MM.1S (cell line): ENCODE measurements around the gene PGPEP1.

Experiments
- DNase-seq: peaks from one replicate; pipeline ENCODE4 v3.0.0-alpha.2; 2015
- H2AFZ ChIP-seq: fragments of 300-600 bp; sonication (generic); 2 replicates; pipeline ENCODE4 v1.6.0; 2016; ENCODE audit warnings: antibody characterized with exemption, low read length
- H3F3A ChIP-seq: fragments of 300-600 bp; sonication (generic); 2 replicates; pipeline ENCODE4 v1.6.1; 2016; ENCODE audit warnings: mild to moderate bottlenecking, antibody characterized with exemption, low read length, moderate library complexity, mixed read lengths; ENCODE audit not compliant: insufficient read depth
- H3K27ac ChIP-seq: fragments of 300-600 bp; sonication (generic); 2 replicates; pipeline ENCODE4 v1.5.1; 2016; ENCODE audit warnings: mild to moderate bottlenecking, low read length
- H3K27me3 ChIP-seq: fragments of 300-600 bp; sonication (generic); replicated peaks from 2 replicates; pipeline ENCODE4 v1.6.0; 2016; ENCODE audit warnings: low read length; ENCODE audit not compliant: insufficient read depth
- H3K36me3 ChIP-seq: fragments of 300-600 bp; sonication (generic); replicated peaks from 2 replicates; pipeline ENCODE4 v1.6.1; 2016; ENCODE audit warnings: mild to moderate bottlenecking, low read length, mixed read lengths; ENCODE audit not compliant: insufficient read depth
- H3K4me1 ChIP-seq: fragments of 300-600 bp; sonication (generic); 2 replicates; pipeline ENCODE4 v1.6.1; 2016; ENCODE audit warnings: low read length, mixed read lengths
- H3K4me2 ChIP-seq: fragments of 300-600 bp; sonication (generic); 2 replicates; pipeline ENCODE4 v1.6.0; 2016; ENCODE audit warnings: low read depth, low read length
- H3K4me3 ChIP-seq: fragments of 300-600 bp; sonication (generic); 2 replicates; pipeline ENCODE4 v1.5.1; 2016; ENCODE audit warnings: low read length, mixed read lengths
- H3K79me2 ChIP-seq: fragments of 300-600 bp; sonication (generic); 2 replicates; pipeline ENCODE4 v1.6.1; 2016; ENCODE audit warnings: mixed run types, low read length, mixed read lengths
- H3K9ac ChIP-seq: fragments of 300-600 bp; sonication (generic); 2 replicates; pipeline ENCODE4 v1.6.1; 2016; ENCODE audit warnings: low read length, mixed read lengths
- H3K9me2 ChIP-seq: fragments of 300-600 bp; sonication (generic); replicated peaks from 2 replicates; pipeline ENCODE4 v1.6.1; 2016; ENCODE audit warnings: mild to moderate bottlenecking, low read length, mixed read lengths; ENCODE audit not compliant: insufficient read depth
- H3K9me3 ChIP-seq: fragments of 300-600 bp; sonication (generic); replicated peaks from 2 replicates; pipeline ENCODE4 v1.6.1; 2016; ENCODE audit warnings: mild to moderate bottlenecking, low read length, mixed read lengths; ENCODE audit not compliant: insufficient read depth
- H4K20me1 ChIP-seq: fragments of 300-600 bp; sonication (generic); 2 replicates; pipeline ENCODE4 v1.6.1; 2016; ENCODE audit warnings: mild to moderate bottlenecking, low read length, moderate library complexity, mixed read lengths; ENCODE audit not compliant: insufficient read depth
- CTCF ChIP-seq: fragments of 300-600 bp; sonication (generic); IDR thresholded peaks from 2 replicates; pipeline ENCODE4 v1.5.1; 2016; ENCODE audit warnings: antibody characterized with exemption, low read length, mixed read lengths
- EZH2 ChIP-seq: fragments of 300-600 bp; sonication (generic); optimal IDR thresholded peaks from 2 replicates; pipeline ENCODE3; 2017; ENCODE audit warnings: low read depth, mild to moderate bottlenecking, antibody characterized with exemption, low read length, mixed read lengths
- EZH2phosphoT487 ChIP-seq: fragments of 300-600 bp; sonication (generic); IDR thresholded peaks from 2 replicates; pipeline ENCODE4 v1.6.1; 2018; ENCODE audit warnings: antibody characterized with exemption, low read length

Gene PGPEP1

GRCh38 chr19:18312092-18312534, 28.3 kb upstream of the PGPEP1 start:
- no peaks in the 10 kb centered on the region for H4K20me1 ChIP-seq
- no peaks in the 10 kb centered on the region for H3K4me1 ChIP-seq
- TF ChIP-seq CTCF (no peak), EZH2 (no peak), EZH2phosphoT487 (no peak)
- no peak overlapping the region for H3K4me2 ChIP-seq
- H3K27ac ChIP-seq, result no peak overlapping the region
- no peak overlapping the region for H3K9ac ChIP-seq
- DNase-seq, result no peak
- H3K9me3 ChIP-seq, result no peaks in the 10 kb centered on the region
- H3K4me3 ChIP-seq, result no peak overlapping the region
- H3K36me3 ChIP-seq, result no peaks in the 10 kb centered on the region
- peaks cover 6% of the 10 kb centered on the region for H3F3A ChIP-seq
- no peaks in the 10 kb centered on the region for H3K9me2 ChIP-seq
- H2AFZ ChIP-seq, result no peak overlapping the region
- peaks cover 15% of the 10 kb centered on the region; the same call in 1 of the 2 replicates for H3K79me2 ChIP-seq
- H3K27me3 ChIP-seq, result no peaks in the 10 kb centered on the region

DNA sequence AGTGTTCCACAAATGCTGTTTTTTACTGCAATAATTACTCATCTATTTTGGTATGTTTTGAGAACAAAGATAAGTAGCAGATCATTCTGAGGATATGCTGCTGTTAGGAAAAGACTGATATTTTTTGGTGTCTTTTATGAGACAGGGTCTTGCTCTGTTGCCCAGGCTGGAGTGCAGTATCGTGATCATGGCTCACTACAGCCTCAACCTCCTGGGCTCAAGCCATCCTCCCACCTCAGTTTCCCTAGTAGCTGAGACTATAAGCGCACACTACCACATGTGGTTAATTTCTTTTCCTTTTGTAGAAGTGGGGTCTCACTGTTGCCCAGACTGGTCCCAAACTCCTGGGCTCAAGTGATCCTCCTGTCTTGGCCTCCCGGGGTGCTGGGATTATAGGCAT, 27.0 kb upstream of the PGPEP1 start:
- H3K4me2 ChIP-seq, result no peak overlapping the region
- no peaks in the 10 kb centered on the region for H4K20me1 ChIP-seq
- no peak overlapping the region for H2AFZ ChIP-seq
- no peak overlapping the region for H3K9ac ChIP-seq
- no peaks in the 10 kb centered on the region for H3K9me2 ChIP-seq
- H3K4me1 ChIP-seq, result no peaks in the 10 kb centered on the region
- H3K79me2 ChIP-seq, result peaks cover 22% of the 10 kb centered on the region
- DNase-seq, result no peak
- no peaks in the 10 kb centered on the region for H3K36me3 ChIP-seq
- H3K9me3 ChIP-seq, result no peaks in the 10 kb centered on the region
- no peak overlapping the region for H3K4me3 ChIP-seq
- H3F3A ChIP-seq, result no peaks in the 10 kb centered on the region; the same call in 1 of the 2 replicates
- no peak overlapping the region for H3K27ac ChIP-seq
- TF ChIP-seq EZH2 (no peak), CTCF (no peak), EZH2phosphoT487 (no peak)
- no peaks in the 10 kb centered on the region for H3K27me3 ChIP-seq

DNA sequence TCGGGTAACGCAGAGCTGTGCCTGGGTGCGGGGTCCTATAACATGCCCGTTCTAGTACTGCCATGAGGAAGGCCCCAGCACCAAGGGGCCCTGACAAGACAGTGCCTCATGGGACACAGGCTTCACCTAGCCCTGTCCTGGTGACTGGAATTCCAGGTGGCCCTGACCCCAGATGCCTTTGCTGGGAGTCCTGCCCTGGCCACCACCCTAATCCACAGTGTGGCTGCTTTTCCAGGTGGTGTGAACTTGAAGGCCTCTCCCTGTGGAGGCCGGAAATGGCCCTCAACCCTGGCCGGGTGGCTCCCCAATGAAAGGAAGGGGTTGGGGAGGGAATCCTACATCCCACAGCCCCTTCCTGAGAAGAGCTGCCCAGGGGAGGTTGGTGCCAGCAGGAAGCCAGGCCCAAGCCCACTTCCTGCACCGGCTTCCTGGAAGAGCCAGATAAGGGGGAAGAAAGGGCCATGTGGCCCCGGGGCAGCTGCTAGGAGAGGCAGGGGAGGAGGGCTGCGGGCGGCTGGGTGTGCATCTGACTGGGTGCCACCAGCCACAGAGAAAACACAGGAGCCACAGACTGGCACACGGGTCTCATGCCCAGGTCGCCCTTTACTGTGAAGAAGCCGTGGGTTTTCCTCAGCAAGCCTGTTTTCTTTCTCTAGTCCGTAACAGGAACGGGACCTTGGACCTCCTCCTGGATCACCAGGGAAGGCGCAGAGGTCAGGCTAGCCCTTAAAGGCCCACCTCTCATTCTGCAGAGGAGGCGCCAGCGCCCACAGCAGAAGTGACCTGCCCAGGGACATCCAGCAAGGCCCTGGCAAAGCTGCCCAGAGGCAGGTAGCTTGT, 22.2 kb upstream of the PGPEP1 start:
- no peak overlapping the region for H3K4me2 ChIP-seq
- H3K79me2 ChIP-seq, result peaks cover 53% of the 10 kb centered on the region
- DNase-seq, result no peak
- H3F3A ChIP-seq, result no peaks in the 10 kb centered on the region
- no peaks in the 10 kb centered on the region for H3K9me3 ChIP-seq
- peaks cover 5% of the 10 kb centered on the region; the same call in 1 of the 2 replicates for H3K4me1 ChIP-seq
- no peaks in the 10 kb centered on the region for H4K20me1 ChIP-seq
- H3K36me3 ChIP-seq, result no peaks in the 10 kb centered on the region
- no peak overlapping the region for H2AFZ ChIP-seq
- TF ChIP-seq EZH2phosphoT487 (no peak), CTCF (no peak)
- H3K27ac ChIP-seq, result no peak overlapping the region
- H3K9me2 ChIP-seq, result no peaks in the 10 kb centered on the region
- no peak overlapping the region for H3K9ac ChIP-seq
- no peaks in the 10 kb centered on the region for H3K27me3 ChIP-seq
- no peak overlapping the region for H3K4me3 ChIP-seq
